GM12892 (cell line): ENCODE results near the gene CXCL12.

Experiments
- POLR2A ChIP-seq: IDR thresholded peaks from 2 replicates; pipeline ENCODE4 v1.6.1; 2011; ENCODE audit warnings: low read depth, low read length, control low read depth
- TAF1 ChIP-seq: IDR thresholded peaks from 2 replicates; pipeline ENCODE4 v1.6.1; 2011; ENCODE audit warnings: low read depth, mild to moderate bottlenecking, control low read depth, low read length, borderline replicate concordance

DNA sequence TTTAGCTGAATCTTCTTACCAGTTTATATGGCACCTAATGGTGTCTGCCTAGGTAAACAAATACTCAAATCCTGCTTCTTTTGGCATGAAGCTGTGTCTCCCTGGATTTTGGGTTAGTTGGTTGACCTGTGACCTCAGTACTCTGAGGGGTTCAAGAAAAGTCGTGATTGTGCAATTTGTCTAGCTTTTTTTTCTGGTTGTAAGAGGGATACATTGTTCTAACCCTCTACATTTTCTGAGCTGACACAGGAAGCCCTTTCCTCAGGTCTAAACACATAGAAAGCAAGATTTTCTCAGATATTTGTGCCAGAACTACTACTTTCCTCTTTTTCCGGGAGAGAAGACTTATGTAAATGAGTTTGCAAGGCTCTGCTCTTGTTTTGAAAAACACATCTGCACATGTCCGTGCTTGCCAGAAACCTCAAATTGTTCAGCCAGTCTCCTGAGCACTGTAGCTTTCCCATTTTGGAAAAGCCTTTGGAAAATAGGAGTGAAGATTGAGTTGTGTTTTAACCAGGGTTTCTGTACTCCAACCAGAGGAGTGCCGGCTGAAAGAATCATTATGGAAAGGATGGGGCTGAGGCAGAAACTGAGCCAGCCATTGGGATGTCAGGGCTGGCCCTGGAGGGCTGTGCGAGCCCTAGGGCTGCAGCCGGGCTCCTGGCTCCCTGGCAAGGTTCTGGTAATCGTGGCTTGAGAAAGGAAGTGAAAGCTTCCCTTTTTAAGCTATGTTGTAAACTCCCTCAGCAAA is 31.3 kb upstream of the CXCL12 start:
- no peak for TF ChIP-seq POLR2A
- TF ChIP-seq TAF1 = no peak
